Stimulated activated CD4-positive, alpha-beta T cell treated with anti-CD3 and anti-CD28 coated beads, Interleukin-4, amount 100 ng/mL, for 4 hours (primary cell): ENCODE measurements around the gene ADAMTS2.

Experiments used
- DNase-seq, 2 experiments: peaks; one replicate each; pipeline ENCODE4 v3.0.0-alpha.2; 2020

ADAMTS2 gene

DNA sequence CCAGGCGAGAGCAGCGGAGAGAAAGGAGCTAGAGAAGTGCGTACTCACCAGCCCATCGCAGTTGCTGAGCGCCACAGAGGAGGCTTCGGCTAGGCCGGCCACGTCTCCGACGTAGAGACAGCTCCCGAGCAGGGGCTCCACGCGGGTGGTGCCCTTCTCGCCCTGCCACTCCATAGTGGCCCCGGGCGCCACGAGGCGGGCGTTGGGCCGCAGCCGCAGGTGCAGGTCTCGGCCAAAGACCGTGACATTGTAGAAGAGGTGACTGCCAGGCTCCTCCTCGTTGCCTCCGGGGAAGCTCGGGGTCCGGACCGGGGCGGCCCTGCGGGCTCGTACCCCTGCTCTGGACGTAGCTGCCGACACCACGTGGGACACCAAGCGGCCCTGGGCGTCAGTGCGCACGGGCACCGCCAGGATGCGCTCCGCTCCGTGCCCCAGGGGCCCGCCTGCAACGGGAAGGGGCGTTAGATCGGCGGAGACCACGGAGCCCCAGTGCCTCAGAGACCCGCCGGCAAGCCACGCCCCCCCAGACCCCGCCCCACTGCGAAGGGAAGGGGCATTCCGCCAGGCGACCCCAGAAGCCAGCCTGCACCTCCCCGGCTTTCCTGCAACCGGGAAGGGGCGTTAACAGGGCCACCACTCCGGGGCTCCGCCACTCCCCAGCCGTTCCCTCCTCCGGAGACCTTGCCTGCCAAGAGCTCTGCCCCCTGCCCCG lies 1.4 kb downstream of the ADAMTS2 start:
- no peak for DNase-seq

DNA sequence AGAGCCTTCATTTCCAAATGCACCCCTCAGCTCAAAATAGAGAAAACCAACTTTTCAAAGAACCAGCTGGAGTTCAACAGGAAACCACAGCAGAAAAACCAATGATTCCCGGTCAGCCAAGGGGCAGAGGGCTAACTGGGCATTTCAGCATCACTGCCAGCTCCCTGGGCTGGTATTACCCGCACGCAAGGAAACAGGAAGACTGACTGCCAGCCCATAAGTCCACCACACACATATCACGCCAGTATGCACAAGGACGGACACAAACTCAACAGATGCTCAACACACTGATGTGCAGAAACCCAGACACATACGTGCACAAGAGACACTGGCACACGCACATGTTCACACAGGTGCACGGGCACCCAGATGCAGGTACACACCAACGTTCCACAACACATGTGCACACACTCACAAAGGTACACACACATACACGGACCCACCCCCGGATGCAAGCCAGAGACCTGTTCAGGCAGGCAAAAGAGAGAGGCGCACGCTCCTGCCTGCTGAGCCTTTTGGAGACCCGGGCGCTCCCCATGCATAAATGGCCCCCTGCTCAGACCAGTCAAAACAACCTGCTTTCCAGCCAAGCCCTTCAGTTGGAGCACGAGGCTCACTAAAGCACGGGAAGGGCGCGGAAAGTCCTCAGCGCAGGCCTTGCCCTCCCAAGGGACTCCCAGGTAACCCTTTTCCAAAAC lies 2.1 kb downstream of the ADAMTS2 start:
- no peak for DNase-seq

- no peak for DNase-seq
Observed at GRCh38 chr5:179342577-179342976, 2.7 kb downstream of the ADAMTS2 start.

GRCh38 chr5:179340465-179340864 lies 4.8 kb downstream of the ADAMTS2 start:
- DNase-seq: no peak

GRCh38 chr5:179339996-179340395 lies 5.3 kb downstream of the ADAMTS2 start:
- no peak for DNase-seq

DNA sequence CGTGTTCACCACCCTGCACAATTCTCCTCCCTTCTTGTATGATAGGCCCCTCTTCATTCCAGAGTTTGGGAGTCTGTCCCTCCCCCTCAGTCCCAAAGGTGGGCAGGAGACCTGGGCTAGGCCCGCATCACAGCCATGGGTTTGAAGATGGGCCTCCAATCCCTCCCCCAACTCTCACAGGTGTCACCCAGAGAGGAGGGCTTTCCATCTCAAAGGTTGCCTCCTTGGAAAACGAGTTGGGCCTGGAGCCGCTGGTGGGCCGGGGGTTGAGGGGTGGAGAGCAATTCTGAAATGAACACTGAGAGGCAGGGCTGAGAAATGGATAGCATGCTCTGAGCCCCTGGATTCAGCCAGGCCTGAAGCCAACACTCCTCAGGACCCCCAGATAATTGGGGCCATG lies 6.2 kb downstream of the ADAMTS2 start:
- no peak for DNase-seq

- no peak for DNase-seq
Observed at GRCh38 chr5:179337796-179338676, 7.2 kb downstream of the ADAMTS2 start.

DNA sequence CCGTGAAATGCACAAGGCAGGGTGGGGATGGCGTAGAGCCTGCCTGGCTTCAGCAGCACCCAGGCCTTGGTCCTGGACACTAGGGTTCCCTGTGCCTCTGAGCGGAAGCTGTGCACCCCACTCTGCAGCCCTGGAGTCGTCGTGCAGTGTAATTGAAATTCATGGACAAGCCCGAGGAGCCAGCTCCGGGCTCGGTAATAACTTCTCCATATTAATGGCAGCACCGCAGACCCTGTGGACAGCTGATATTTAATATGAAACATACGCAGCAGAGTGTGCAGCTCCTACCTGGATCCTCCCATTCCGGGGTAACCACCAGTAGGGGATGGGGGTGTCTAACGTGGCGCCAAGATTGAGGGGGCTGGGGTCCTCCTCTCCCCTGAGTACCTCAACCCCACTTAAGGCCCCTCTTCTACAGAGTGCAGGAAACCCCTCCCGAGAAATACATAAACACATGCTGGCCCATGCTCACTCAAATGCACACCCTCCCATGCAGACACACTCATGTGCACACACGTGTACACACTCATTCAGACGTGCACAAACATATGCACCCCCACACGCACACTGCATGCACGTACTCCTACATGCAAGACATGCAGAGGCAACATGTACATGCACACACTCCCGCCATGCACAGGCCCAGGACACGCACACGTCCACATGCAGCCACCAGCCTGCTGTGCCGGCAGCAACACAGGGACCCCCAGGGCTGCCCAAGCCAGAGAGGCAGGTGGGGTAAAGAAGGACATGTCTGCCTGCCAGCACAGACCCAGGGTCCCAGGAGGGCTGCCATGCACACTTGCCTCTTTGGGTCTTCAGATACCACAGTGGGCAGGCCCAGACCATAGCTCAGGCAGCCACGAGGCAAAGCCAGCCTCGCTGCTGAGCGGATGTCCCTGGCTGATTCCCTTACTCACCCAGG lies 8.1 kb downstream of the ADAMTS2 start:
- DNase-seq: no peak

DNA sequence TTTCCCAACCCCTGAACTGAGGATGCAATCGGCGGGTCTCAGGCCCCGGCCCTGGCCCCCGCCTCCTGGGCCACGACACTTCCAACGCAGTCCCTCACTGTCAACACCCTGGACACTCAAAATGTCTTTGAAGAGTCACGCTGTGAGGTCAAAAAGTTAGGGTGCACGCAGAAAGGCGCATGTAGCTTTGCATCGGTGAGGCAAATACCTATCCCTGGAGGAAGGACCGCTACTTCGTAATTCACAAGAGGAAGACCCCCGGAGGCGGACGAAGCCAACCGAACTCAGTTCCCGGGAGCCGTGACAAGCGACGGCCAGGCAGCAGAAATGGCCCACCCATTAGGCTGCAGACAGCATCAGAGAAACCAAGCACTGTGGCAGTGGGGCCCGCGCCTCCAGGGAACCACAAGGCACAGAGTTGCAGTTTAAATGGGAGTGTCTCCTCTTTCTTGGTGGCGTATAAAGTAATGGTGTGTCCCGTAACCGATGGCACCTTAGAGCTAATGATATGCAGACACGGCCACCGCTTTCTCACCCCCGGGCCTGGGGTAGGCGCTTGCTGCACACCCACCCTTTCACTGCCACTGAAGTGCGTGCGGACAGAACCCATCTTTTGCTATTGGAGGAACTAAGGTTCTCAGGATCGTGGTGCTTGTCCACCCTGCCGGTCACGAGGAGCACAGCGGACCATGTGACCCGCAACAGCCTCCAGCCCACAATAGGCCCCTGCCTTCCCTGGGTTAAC lies 9.0 kb downstream of the ADAMTS2 start:
- no peak for DNase-seq

DNA sequence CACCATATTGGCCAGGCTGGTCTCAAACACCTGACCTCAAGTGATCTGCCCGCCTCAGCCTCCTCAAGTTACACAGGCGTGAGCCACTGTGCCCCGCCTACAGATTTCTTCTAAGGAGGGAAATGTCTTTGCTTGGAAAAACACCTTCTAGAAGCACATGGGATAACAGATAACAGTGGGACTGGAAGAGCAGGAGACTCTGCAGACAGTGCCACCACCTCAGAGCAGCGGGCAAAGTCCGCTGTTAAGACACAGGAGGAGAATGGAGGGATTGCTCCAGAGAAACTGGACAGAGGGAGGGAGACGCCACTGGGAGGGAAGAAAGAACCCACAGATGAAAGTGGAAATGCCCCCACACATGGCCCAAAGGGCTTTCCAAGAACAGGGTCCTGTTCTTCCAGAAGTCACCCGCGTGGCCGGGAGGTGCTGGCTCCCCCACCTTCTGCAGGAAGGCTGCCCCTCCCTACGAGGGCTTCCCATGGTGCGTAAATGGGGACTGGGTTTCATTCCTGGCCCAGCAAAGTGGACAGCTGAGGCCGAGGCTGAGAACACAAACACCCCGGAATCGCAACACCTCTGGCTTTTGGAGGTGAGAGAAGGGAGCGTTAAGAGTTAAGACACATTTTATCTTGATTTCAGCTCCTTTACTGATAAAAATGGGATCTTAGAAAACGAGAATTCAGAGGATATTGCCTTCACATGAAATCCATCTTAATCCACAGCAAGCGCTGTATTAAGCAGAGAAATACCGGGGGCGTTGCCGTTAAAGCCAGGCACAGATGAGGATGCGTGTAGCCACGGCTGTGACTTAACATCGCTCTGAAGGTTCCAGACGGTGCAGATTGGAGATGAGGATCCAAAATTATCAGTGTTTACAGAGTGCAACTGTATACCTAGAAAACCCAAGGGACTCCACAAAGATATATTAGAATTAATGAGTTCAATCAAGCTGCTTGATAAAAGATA lies 11.2 kb downstream of the ADAMTS2 start:
- DNase-seq: no peak

GRCh38 chr5:179332741-179333290 lies 12.4 kb downstream of the ADAMTS2 start:
- no peak for DNase-seq

DNA sequence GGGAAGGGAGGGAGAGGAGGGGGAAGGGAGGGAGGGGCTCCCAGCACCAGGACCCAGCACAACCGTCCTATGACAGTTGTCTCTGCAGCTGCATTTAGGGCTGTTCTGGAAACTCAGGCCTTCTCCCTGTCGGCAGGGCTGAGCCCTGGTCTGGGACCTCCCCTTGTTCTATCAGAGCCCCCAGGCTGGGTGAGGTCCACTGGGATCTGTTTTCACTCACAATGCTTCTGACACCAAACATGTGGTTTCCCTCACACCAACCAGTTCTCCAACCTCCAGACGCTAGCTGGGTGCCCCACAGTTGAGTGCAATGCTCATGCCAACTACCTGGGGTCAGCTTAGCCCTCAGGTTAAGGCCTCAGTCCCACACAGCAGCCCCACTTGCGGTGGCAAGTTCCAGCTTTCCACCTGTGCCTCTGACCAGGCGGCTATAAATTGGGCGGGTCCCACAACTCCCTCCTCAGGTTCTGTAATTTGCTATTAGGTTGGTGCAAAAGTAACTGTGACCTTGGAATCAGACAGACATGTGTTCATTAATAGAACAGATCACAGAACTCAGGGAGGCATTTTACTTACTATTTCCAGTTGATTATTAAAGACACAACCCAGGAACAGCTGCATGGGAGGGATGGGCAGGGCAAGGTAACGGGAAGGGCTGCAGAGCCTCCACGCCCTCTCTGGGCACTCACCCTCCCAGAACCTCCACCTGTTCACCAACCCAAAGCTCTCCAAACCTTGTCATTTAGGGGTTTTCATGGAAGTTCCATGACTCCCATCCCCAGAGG lies 13.5 kb downstream of the ADAMTS2 start:
- DNase-seq: no peak

- DNase-seq: no peak
Observed at GRCh38 chr5:179330186-179330900, 14.9 kb downstream of the ADAMTS2 start.

GRCh38 chr5:179328291-179328690 lies 17.0 kb downstream of the ADAMTS2 start:
- no peak for DNase-seq

DNA sequence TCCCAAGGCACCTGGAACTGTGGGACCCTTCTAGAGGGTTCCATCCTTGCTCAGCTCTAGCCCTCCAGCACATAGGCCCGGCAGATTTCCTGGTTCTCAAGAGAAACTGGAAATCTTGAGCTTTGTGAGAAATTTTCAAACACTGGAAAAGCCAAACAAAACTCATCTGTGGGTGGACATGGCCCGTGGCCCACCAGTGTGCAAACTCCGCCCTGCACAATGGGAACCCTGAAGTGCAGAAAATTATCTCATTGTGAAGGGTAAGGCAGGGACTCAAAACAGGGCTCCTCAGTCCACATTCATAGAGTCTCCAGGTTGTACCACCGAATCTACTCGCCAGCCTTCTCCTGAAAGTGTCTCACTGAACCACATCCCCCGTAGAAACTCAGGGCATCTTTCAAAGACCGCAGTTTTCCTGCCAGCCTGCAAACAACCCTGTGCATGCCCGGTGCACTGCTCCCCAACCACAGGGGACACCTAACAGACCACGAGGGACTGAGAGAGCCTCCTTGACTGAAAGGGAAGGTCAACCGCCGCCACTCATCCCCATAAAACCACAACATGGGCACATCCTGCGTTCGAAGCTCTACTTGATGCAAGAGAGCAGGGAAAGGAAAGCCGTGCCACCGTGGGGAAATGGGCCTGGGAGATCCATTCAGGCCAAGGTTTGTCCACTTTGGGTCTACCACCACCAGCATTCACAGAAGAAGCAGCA lies 18.1 kb downstream of the ADAMTS2 start:
- DNase-seq: no peak

DNA sequence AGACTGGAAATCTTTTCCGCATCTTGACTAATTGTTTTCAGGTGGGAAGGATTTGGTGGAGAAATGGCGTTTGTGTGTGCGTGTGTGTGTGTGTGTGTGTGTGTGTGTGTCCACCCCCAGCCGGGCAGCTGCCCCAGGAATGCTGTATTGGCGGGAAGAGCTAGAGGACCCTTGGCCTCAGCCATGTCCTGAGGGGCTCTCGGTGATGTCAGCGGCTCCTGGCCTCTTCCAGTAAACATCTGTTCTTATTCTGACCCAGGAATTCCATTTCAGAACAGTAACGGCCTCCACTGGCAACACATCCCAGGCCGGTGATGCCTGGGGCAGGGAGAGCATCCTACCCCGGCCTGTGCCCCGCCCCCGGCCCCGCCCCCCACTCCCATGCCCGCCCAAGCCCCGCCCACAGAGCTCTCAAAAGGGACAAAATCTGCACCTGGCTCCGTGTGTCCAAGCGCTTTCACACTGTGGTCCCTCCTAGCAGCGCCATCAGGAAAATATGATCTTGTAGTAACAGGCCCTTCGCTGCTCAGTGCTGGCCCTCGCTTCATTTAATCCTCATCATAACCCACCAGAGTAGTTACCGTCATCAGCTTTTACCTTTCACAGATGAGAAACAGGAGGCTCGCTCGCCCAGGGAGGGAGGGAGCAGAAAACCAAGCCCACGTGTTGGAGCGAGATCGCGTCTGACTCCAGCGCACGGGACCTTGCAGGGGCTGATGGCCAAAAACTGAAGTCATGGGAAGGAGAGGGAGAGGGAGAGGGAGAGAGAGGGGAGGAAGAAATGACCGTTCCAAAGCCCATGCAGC lies 18.9 kb downstream of the ADAMTS2 start:
- no peak for DNase-seq
